COR-L47 (cell line): ENCODE measurements around the gene CFAP46.
"Not testable (repeated sequence)": the region's sequence is repeated elsewhere in the genome, so short reads cannot be mapped to it uniquely, and the experiment has no call there.

ENCODE experiments used
- DNase-seq: peaks from one replicate; lab custom pipeline; 2025; lab: John Stamatoyannopoulos, UW

The CFAP46 gene

GRCh38 chr10:132962623-132963429 is 20.5 kb upstream of the CFAP46 start:
- DNase-seq: no peak

- no peak for DNase-seq
Observed at GRCh38 chr10:132961787-132962622, 19.6 kb upstream of the CFAP46 start.

GRCh38 chr10:132961420-132961786 is 19.0 kb upstream of the CFAP46 start:
- DNase-seq: no peak

GRCh38 chr10:132960631-132961419 is 18.5 kb upstream of the CFAP46 start:
- DNase-seq: no peak

- DNase-seq: no peak
Observed at GRCh38 chr10:132960071-132960472, 17.7 kb upstream of the CFAP46 start.

GRCh38 chr10:132959559-132959961 is 17.2 kb upstream of the CFAP46 start:
- no peak for DNase-seq

GRCh38 chr10:132958883-132959558 is 16.7 kb upstream of the CFAP46 start:
- no peak for DNase-seq

- DNase-seq: no peak
Observed at GRCh38 chr10:132957981-132958882, 15.9 kb upstream of the CFAP46 start.

- no peak for DNase-seq
Observed at GRCh38 chr10:132957131-132957530, 14.8 kb upstream of the CFAP46 start.

GRCh38 chr10:132956259-132956658 is 13.9 kb upstream of the CFAP46 start:
- not testable (repeated sequence) for DNase-seq

- no peak for DNase-seq
Observed at GRCh38 chr10:132955479-132955878, 13.1 kb upstream of the CFAP46 start.

GRCh38 chr10:132953428-132953827 is 11.1 kb upstream of the CFAP46 start:
- DNase-seq: no peak

GRCh38 chr10:132951926-132952325 is 9.6 kb upstream of the CFAP46 start:
- no peak for DNase-seq

- DNase-seq: no peak
Observed at GRCh38 chr10:132948351-132948750, 6.0 kb upstream of the CFAP46 start.

- no peak for DNase-seq
Observed at GRCh38 chr10:132947843-132948242, 5.5 kb upstream of the CFAP46 start.

GRCh38 chr10:132946806-132947546 is 4.6 kb upstream of the CFAP46 start:
- no peak for DNase-seq

- no peak for DNase-seq
Observed at GRCh38 chr10:132946311-132946710, 3.9 kb upstream of the CFAP46 start.

- DNase-seq: no peak
Observed at GRCh38 chr10:132945894-132946255, 3.5 kb upstream of the CFAP46 start.

- no peak for DNase-seq
Observed at GRCh38 chr10:132945125-132945893, 2.9 kb upstream of the CFAP46 start.
